OCI-LY1 (cell line): Measurements from ENCODE around the gene ELMOD1.

ENCODE experiments used
- H2AFZ ChIP-seq: fragments of 200-600 bp; sonication (generic), shearing (Covaris generic); 2 replicates; pipeline ENCODE4 v1.6.0; 2014; ENCODE audit warnings: antibody characterized with exemption, mild to moderate bottlenecking, low read length
- H3F3A ChIP-seq: fragments of 200-600 bp; sonication (generic), shearing (Covaris generic); 2 replicates; pipeline ENCODE4 v1.6.0; 2014; ENCODE audit warnings: mild to moderate bottlenecking, antibody characterized with exemption, low read length, moderate library complexity; ENCODE audit not compliant: insufficient read depth
- H3K27ac ChIP-seq: fragments of 200-600 bp; sonication (generic); 2 replicates; pipeline ENCODE4 v1.5.1; 2014; ENCODE audit warnings: low read length, mixed run types, mild to moderate bottlenecking, low read depth; ENCODE audit not compliant: poor library complexity, severe bottlenecking
- H3K27me3 ChIP-seq: fragments of 200-600 bp; sonication (generic); 2 replicates; pipeline ENCODE4 v1.6.0; 2014; ENCODE audit warnings: antibody characterized with exemption, mild to moderate bottlenecking, low read length, moderate library complexity; ENCODE audit not compliant: insufficient read depth
- H3K36me3 ChIP-seq: fragments of 200-600 bp; sonication (generic); 2 replicates; pipeline ENCODE4 v1.6.1; 2014; ENCODE audit warnings: mild to moderate bottlenecking, antibody characterized with exemption, low read length, moderate library complexity, mixed read lengths; ENCODE audit not compliant: insufficient read depth
- H3K4me1 ChIP-seq: fragments of 200-600 bp; sonication (generic); 2 replicates; pipeline ENCODE4 v1.5.1; 2014; ENCODE audit warnings: mild to moderate bottlenecking, low read length, moderate library complexity; ENCODE audit not compliant: insufficient read depth, severe bottlenecking
- H3K4me2 ChIP-seq: fragments of 200-600 bp; sonication (generic), shearing (Covaris generic); 2 replicates; pipeline ENCODE4 v1.6.1; 2014; ENCODE audit warnings: low read length
- H3K4me3 ChIP-seq: fragments of 200-600 bp; sonication (generic); 2 replicates; pipeline ENCODE4 v1.5.1; 2014; ENCODE audit warnings: low read length, low read depth, mild to moderate bottlenecking, mixed read lengths; ENCODE audit not compliant: poor library complexity, severe bottlenecking
- H3K79me2 ChIP-seq: fragments of 200-600 bp; shearing (Covaris generic); 2 replicates; pipeline ENCODE4 v1.6.1; 2016; ENCODE audit warnings: mixed run types, low read length, mixed read lengths; ENCODE audit not compliant: insufficient read depth
- H3K9ac ChIP-seq: fragments of 200-600 bp; sonication (generic), shearing (Covaris generic); 2 replicates; pipeline ENCODE4 v1.6.1; 2014; ENCODE audit warnings: mild to moderate bottlenecking, low read length, mixed read lengths
- H3K9me2 ChIP-seq: fragments of 200-600 bp; sonication (generic), shearing (Covaris generic); 2 replicates; pipeline ENCODE4 v1.6.1; 2014; ENCODE audit warnings: low read depth, mild to moderate bottlenecking, low read length, mixed read lengths
- H3K9me3 ChIP-seq: fragments of 200-600 bp; shearing (Covaris generic); 2 replicates; pipeline ENCODE4 v1.6.1; 2014; ENCODE audit warnings: low read length, mixed read lengths
- H4K20me1 ChIP-seq: fragments of 200-600 bp; sonication (generic), shearing (Covaris generic); 2 replicates; pipeline ENCODE4 v1.6.0; 2016; ENCODE audit warnings: mild to moderate bottlenecking, low read length; ENCODE audit not compliant: insufficient read depth
- CTCF ChIP-seq: fragments of 200-600 bp; sonication (generic), shearing (Covaris generic); IDR thresholded peaks from 2 replicates; pipeline ENCODE4 v1.5.1; 2017; ENCODE audit warnings: mild to moderate bottlenecking, antibody characterized with exemption, low read length, moderate library complexity, mixed read lengths
- EZH2 ChIP-seq: fragments of 200-600 bp; sonication (generic), shearing (Covaris generic); IDR thresholded peaks from 2 replicates; pipeline ENCODE4 v1.8.0; 2017; ENCODE audit warnings: borderline replicate concordance, mixed run types, mild to moderate bottlenecking, antibody characterized with exemption, low read length, moderate library complexity, mixed read lengths

Gene ELMOD1

DNA sequence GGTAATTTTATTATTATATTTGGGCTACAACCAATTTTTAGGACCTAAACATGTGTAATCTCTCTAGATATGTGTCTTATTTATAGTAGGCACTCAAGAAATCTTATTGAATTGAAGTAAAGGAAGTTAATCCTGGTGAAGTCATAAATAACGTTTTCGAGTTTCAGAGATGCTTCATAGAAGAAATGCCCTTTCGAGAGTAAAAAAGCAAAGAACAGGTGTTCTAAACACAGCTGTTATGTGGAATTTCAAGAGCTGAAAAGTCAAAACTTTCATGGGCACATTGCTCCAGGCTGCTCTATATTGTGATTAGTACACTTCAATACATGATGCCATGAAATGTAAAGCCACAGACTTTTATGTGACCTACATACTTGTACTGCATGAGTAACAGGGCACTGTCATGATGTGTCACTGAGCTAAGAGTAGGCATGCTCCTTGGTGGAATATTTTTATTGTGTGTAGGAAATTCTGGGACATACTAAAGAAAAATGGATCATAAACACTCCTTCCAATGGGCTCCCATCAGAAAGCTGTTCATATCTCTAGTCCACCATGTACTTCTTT lies 7.2 kb upstream of the ELMOD1 start:
- no peak overlapping the region for H3K4me3 ChIP-seq
- no peaks in the 10 kb centered on the region for H4K20me1 ChIP-seq
- TF ChIP-seq EZH2: no peak
- TF ChIP-seq CTCF: no peak
- no peak overlapping the region for H3K9ac ChIP-seq
- H3F3A ChIP-seq: no peaks in the 10 kb centered on the region
- H3K9me3 ChIP-seq: no peaks in the 10 kb centered on the region
- no peaks in the 10 kb centered on the region for H3K36me3 ChIP-seq
- no peak overlapping the region for H3K4me2 ChIP-seq
- H3K27me3 ChIP-seq: no peaks in the 10 kb centered on the region; the same call in 1 of the 2 replicates
- H3K79me2 ChIP-seq: no peaks in the 10 kb centered on the region
- H3K4me1 ChIP-seq: no peaks in the 10 kb centered on the region
- H3K27ac ChIP-seq: no peak overlapping the region
- no peak overlapping the region for H2AFZ ChIP-seq
- no peaks in the 10 kb centered on the region for H3K9me2 ChIP-seq

GRCh38 chr11:107587306-107587979 lies 3.5 kb upstream of the ELMOD1 start:
- Histone ChIP-seq H3K79me2 (no peaks in the 10 kb centered on the region), H3K36me3 (no peaks in the 10 kb centered on the region), H3F3A (no peaks in the 10 kb centered on the region), H3K27ac (no peak overlapping the region), H3K4me1 (no peaks in the 10 kb centered on the region), H3K27me3 (no peaks in the 10 kb centered on the region; the same call in 1 of the 2 replicates), H3K4me2 (no peak overlapping the region), H3K9me3 (no peaks in the 10 kb centered on the region), H4K20me1 (no peaks in the 10 kb centered on the region), H3K9me2 (no peaks in the 10 kb centered on the region), H2AFZ (no peak overlapping the region), H3K4me3 (no peak overlapping the region), H3K9ac (no peak overlapping the region)
- TF ChIP-seq EZH2 (no peak), CTCF (no peak)

GRCh38 chr11:107591378-107592230 lies 657 bp downstream of the ELMOD1 start:
- Histone ChIP-seq H3F3A (no peaks in the 10 kb centered on the region), H3K27me3 (no peaks in the 10 kb centered on the region; the same call in 1 of the 2 replicates), H3K9me2 (no peaks in the 10 kb centered on the region), H3K4me3 (peak overlapping the region; percentile 55), H4K20me1 (no peaks in the 10 kb centered on the region), H3K27ac (no peak overlapping the region), H3K4me1 (no peaks in the 10 kb centered on the region), H3K9ac (no peak overlapping the region), H3K9me3 (no peaks in the 10 kb centered on the region), H3K36me3 (no peaks in the 10 kb centered on the region), H3K79me2 (no peaks in the 10 kb centered on the region), H2AFZ (no peak overlapping the region), H3K4me2 (peak overlapping the region; percentile 64)
- no peak for TF ChIP-seq CTCF
- no peak for TF ChIP-seq EZH2
